SK-MEL-5 (cell line): ENCODE data around the gene LMO7. TPM values are rescaled to one million over a fixed set of nuclear protein-coding genes. Genes with fewer than 3 reads are reported as not detected.

Experiments
- DNase-seq: peaks from one replicate; pipeline ENCODE4 v3.0.0-alpha.2; 2016; ENCODE audit warnings: low read depth, low spot score
- in situ Hi-C: cut with HindIII; loops from 2 replicates; pipeline ENCODE4 v1.10.0; 2016; ENCODE audit warnings: low sequenced_read_pairs, high pct_unique_total_duplicates, low pct_unique_long_range_greater_than_20kb
- total RNA-seq: library from RNA; depleted of rRNA; stranded (reverse); fragments of >200 nt; shearing (Covaris generic); gene quantifications from 2 replicates; pipeline ENCODE4 v1.2.3, GENCODE V29; 2014

The LMO7 gene
- total RNA-seq, 1 experiment from 2014 or later, result 2.4 TPM

GRCh38 chr13:75752826-75753225 lies 116.7 kb downstream of the LMO7 start:
- in situ Hi-C loops, result no loop called here
- no peak for DNase-seq

- no peak for DNase-seq
- in situ Hi-C loops, result no loop called here
These were observed 118.8 kb downstream of the LMO7 start for GRCh38 chr13:75754936-75755335.

GRCh38 chr13:75757336-75757735 lies 121.2 kb downstream of the LMO7 start:
- in situ Hi-C loops, result no loop called here
- DNase-seq, result no peak

- no peak for DNase-seq
- in situ Hi-C loops, result no loop called here
These were observed 123.4 kb downstream of the LMO7 start for GRCh38 chr13:75759531-75759930.

- in situ Hi-C loops, result no loop called here
- DNase-seq, result no peak
These were observed 124.2 kb downstream of the LMO7 start for GRCh38 chr13:75760131-75761021.

- in situ Hi-C loops, result no loop called here
- no peak for DNase-seq
These were observed 125.2 kb downstream of the LMO7 start for GRCh38 chr13:75761369-75761768.

- DNase-seq, result no peak
- in situ Hi-C loops, result no loop called here
These were observed 126.2 kb downstream of the LMO7 start for GRCh38 chr13:75762076-75762937.

GRCh38 chr13:75762955-75763354 lies 126.8 kb downstream of the LMO7 start:
- in situ Hi-C loops, result no loop called here
- no peak for DNase-seq

- no peak for DNase-seq
- in situ Hi-C loops, result no loop called here
These were observed 127.4 kb downstream of the LMO7 start for GRCh38 chr13:75763512-75763911.

GRCh38 chr13:75764251-75764925 lies 128.3 kb downstream of the LMO7 start:
- no peak for DNase-seq
- in situ Hi-C loops, result no loop called here

- in situ Hi-C loops, result no loop called here
- no peak for DNase-seq
These were observed 128.8 kb downstream of the LMO7 start for GRCh38 chr13:75764926-75765310.

GRCh38 chr13:75766636-75767035 lies 130.5 kb downstream of the LMO7 start:
- DNase-seq, result no peak
- in situ Hi-C loops, result no loop called here

- no peak for DNase-seq
- in situ Hi-C loops, result no loop called here
These were observed 133.2 kb downstream of the LMO7 start for GRCh38 chr13:75769141-75769905.

GRCh38 chr13:75770164-75770563 lies 134.0 kb downstream of the LMO7 start:
- in situ Hi-C loops, result no loop called here
- DNase-seq, result no peak

- in situ Hi-C loops, result no loop called here
- DNase-seq, result no peak
These were observed 134.5 kb downstream of the LMO7 start for GRCh38 chr13:75770592-75771011.

GRCh38 chr13:75771226-75771625 lies 135.1 kb downstream of the LMO7 start:
- in situ Hi-C loops, result no loop called here

GRCh38 chr13:75771818-75772217 lies 135.7 kb downstream of the LMO7 start:
- in situ Hi-C loops, result no loop called here
- no peak for DNase-seq

More at GRCh38 chr13:75771226-75771625, 135.1 kb downstream of the LMO7 start:
- no peak for DNase-seq
